ENCODE data around the gene OR2V1.

DNA sequence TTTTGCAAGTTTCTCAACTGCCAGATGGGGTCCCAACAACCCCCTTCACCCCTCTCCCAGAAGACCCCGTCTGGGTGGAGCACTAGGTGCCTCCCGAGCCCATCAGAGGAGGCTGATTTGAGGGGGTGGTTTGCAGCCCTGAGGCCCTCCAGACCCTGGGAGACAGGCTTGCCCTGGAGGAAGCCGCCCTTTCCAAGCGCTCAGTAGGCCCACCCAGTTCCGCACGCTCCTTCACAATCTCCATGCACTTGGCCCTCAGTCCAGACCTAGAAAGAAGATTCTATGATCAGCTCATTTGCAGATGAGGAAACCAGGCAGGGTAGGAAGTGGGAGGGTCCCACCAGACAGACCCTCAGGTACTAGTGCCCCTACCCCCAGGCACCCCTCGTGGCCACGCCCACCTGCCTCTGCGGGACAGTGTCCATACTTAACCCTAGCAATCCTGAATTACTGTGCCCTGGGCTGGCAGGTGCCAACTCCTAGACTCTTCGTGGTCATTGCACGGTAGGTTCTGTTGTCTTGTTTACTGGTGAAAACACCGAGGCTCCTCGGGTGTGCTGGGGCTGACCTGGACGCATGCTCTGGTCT lies 22.3 kb downstream of the OR2V1 start:
- TF ChIP-seq CTCF (IDR thresholded peaks at IDR 0.05) (no peak), POLR2A (IDR thresholded peaks at IDR 0.05) (no peak)

Measured in Peyer's patch (tissue), 4 donors.